Endothelial cell of umbilical vein (primary cell): ENCODE measurements around the gene SLC44A2. TPM values are rescaled to one million over a fixed set of nuclear protein-coding genes. Genes with fewer than 3 reads are reported as not detected.

ENCODE experiments used
- BruUV-seq: library from RNA; stranded (reverse); fragments of 400-500 nt; replicated peaks from 2 replicates; lab custom pipeline; 2021; lab: Mats Ljungman, UMichigan
- CTCF ChIA-PET: fragments of 300-600, 350-600 bp; sonication (Branson Sonifier 250); formaldehyde crosslinking; loops from one replicate; lab custom pipeline; 2021; ENCODE audit warnings: antibody characterized with exemption, inconsistent platforms; lab: Charles Lee
- POLR2A ChIA-PET: fragments of 300-600, 350-600 bp; sonication (Branson Sonifier 250); formaldehyde crosslinking; loops from one replicate; lab custom pipeline; 2021; ENCODE audit warnings: antibody characterized with exemption, inconsistent platforms; lab: Charles Lee
- DNase-seq: peaks from one replicate; pipeline ENCODE4 v3.0.0-alpha.2; 2011; ENCODE audit warnings: low read depth, low spot score
- FAIRE-seq: peaks from 2 replicates; lab custom pipeline; 2011; peaks lifted over from hg19 to GRCh38; lab: Jason Lieb, UNC
- H2AFZ ChIP-seq: 2 replicates; pipeline ENCODE4 v1.6.0; 2012; ENCODE audit warnings: low read depth, low read length, control low read depth, inconsistent platforms
- H3K27ac ChIP-seq: 2 replicates; pipeline ENCODE4 v1.5.1; 2011; ENCODE audit warnings: low read depth, mild to moderate bottlenecking, control low read depth, low read length, moderate library complexity; ENCODE audit not compliant: insufficient read depth
- H3K27me3 ChIP-seq, 2 experiments: 2 replicates each; pipeline versions ENCODE4 v1.6.0 to v1.6.1; 2011; ENCODE audit warnings: low read length in 2 of 2, mixed read lengths in 1 of 2; ENCODE audit not compliant: control insufficient read depth in 2 of 2, insufficient read depth in 2 of 2
- H3K36me3 ChIP-seq, 2 experiments: 2 replicates in 1 of 2; 3 replicates in 1 of 2; pipeline ENCODE4 v1.5.1; 2011; ENCODE audit warnings: low read length in 2 of 2, mild to moderate bottlenecking in 1 of 2, moderate library complexity in 1 of 2; ENCODE audit not compliant: control insufficient read depth in 2 of 2, insufficient read depth in 2 of 2; ENCODE audit errors: extremely low read depth in 1 of 2
- H3K4me1 ChIP-seq: 3 replicates; pipeline ENCODE4 v1.5.1; 2011; ENCODE audit warnings: mild to moderate bottlenecking, low read length; ENCODE audit not compliant: control insufficient read depth, insufficient read depth; ENCODE audit errors: extremely low read depth
- H3K4me2 ChIP-seq: 2 replicates; pipeline ENCODE4 v1.6.1; 2011; ENCODE audit warnings: low read length, control low read depth, mixed read lengths; ENCODE audit not compliant: insufficient read depth
- H3K4me3 ChIP-seq, 3 experiments: fragments of 200-600 bp in 1 of 3; sonication (generic), shearing (Covaris generic) in 1 of 3; replicated peaks in 1 of 3; 2 replicates each; pipeline ENCODE4 v1.5.1; 2011 to 2016; ENCODE audit warnings: control low read depth in 3 of 3, low read length in 3 of 3, mild to moderate bottlenecking in 2 of 3, inconsistent platforms in 1 of 3, low read depth in 1 of 3, moderate library complexity in 1 of 3; ENCODE audit not compliant: insufficient read depth in 1 of 3
- H3K79me2 ChIP-seq: 2 replicates; pipeline ENCODE4 v1.6.0; 2012; ENCODE audit warnings: low read length, inconsistent platforms; ENCODE audit not compliant: control insufficient read depth, insufficient read depth
- H3K9ac ChIP-seq: replicated peaks from 2 replicates; pipeline ENCODE3; 2011; ENCODE audit warnings: low read length, control low read depth; ENCODE audit not compliant: insufficient read depth; ENCODE audit errors: extremely low read depth
- H3K9me1 ChIP-seq: replicated peaks from 3 replicates; pipeline ENCODE4 v1.6.0; 2011; ENCODE audit warnings: mild to moderate bottlenecking, low read length; ENCODE audit not compliant: control insufficient read depth, insufficient read depth; ENCODE audit errors: extremely low read depth
- H3K9me3 ChIP-seq: replicated peaks from 2 replicates; pipeline ENCODE4 v1.5.1; 2012; ENCODE audit warnings: low read length, inconsistent platforms; ENCODE audit not compliant: control insufficient read depth, insufficient read depth
- H4K20me1 ChIP-seq: replicated peaks from 2 replicates; pipeline ENCODE3; 2011; ENCODE audit warnings: mild to moderate bottlenecking, low read length; ENCODE audit not compliant: control insufficient read depth, insufficient read depth; ENCODE audit errors: extremely low read depth
- CTCF ChIP-seq, 2 donors: IDR thresholded peaks; 1 replicate in 1 of 2; 2 replicates in 1 of 2; pipeline ENCODE4 v1.5.1; 2011; ENCODE audit warnings: low read length in 2 of 2, mild to moderate bottlenecking in 2 of 2, moderate library complexity in 2 of 2, control low read depth in 1 of 2, inconsistent platforms in 1 of 2, low read depth in 1 of 2; ENCODE audit not compliant: insufficient read depth in 1 of 2; ENCODE audit errors: extremely low read depth in 1 of 2
- EZH2 ChIP-seq: IDR thresholded peaks from 2 replicates; pipeline ENCODE4 v1.6.1; 2012; ENCODE audit warnings: borderline replicate concordance, low read depth, mild to moderate bottlenecking, moderate library complexity, low read length, inconsistent platforms; ENCODE audit not compliant: severe bottlenecking
- FOS ChIP-seq: IDR thresholded peaks from 2 replicates; pipeline ENCODE4 v1.6.1; 2011; ENCODE audit warnings: mild to moderate bottlenecking, low read length, moderate library complexity, borderline replicate concordance; ENCODE audit not compliant: insufficient read depth
- GATA2 ChIP-seq: IDR thresholded peaks from 2 replicates; pipeline ENCODE4 v1.7.0; 2011; ENCODE audit warnings: low read depth, mild to moderate bottlenecking, moderate library complexity, mixed read lengths, low read length; ENCODE audit not compliant: insufficient read length, insufficient read depth
- JUN ChIP-seq: IDR thresholded peaks from 2 replicates; pipeline ENCODE4 v1.6.1; 2011; ENCODE audit warnings: borderline replicate concordance, low read depth; ENCODE audit not compliant: insufficient read length, insufficient read depth
- MAX ChIP-seq: IDR thresholded peaks from 2 replicates; pipeline ENCODE4 v1.6.1; 2011; ENCODE audit not compliant: insufficient read depth, insufficient read length
- MYC ChIP-seq: IDR thresholded peaks from one replicate; pipeline ENCODE4 v1.6.1; 2011; ENCODE audit warnings: mild to moderate bottlenecking, low read depth, low read length
- POLR2A ChIP-seq: IDR thresholded peaks from 2 replicates; pipeline ENCODE4 v1.6.1; 2012; ENCODE audit warnings: low read depth, mild to moderate bottlenecking, control low read depth, low read length
- POLR2AphosphoS5 ChIP-seq: IDR thresholded peaks from 2 replicates; pipeline ENCODE4 v1.6.1; 2012; ENCODE audit warnings: low read depth, mild to moderate bottlenecking, control low read depth, low read length, moderate library complexity; ENCODE audit not compliant: insufficient read depth
- dilution Hi-C: fragments of 300-500 bp; cut with MboI; formaldehyde crosslinking; loops from one replicate; pipeline ENCODE4 v1.15.0; 2019; ENCODE audit warnings: low sequenced_read_pairs; ENCODE audit not compliant: extremely low pct_ligation_motif_present
- intact Hi-C: fragments of 100-400 bp; cut with micrococcal nuclease; formaldehyde crosslinking; loops from one replicate; pipeline ENCODE4 v1.10.0; 2022
- polyA plus RNA-seq, 4 experiments: library from polyadenylated mRNA; depleted of rRNA in 3 of 4; stranded (reverse) in 3 of 4; unstranded in 1 of 4; fragments of >200 nt; gene quantifications; 2 replicates each; pipeline versions ENCODE4 v1.2.1 to v1.2.3, GENCODE V29; 2011 to 2012; ENCODE audit warnings: missing spikeins in 1 of 4
- total RNA-seq: library from RNA; stranded (reverse); gene quantifications from 2 replicates; pipeline ENCODE4 v1.2.3, GENCODE V29; 2021

Gene SLC44A2
- total and polyA plus RNA-seq, 2 donors (not counting 3 experiments of a cell fraction or from before 2014, with no cell fraction given), result 97.7 to 130 TPM

- H3K4me3 ChIP-seq, result no peak overlapping the region
- intact Hi-C loops, result no loop called here
- H3K79me2 ChIP-seq, result no peaks in the 10 kb centered on the region
- DNase-seq (no peak), FAIRE-seq (no peak)
- BruUV-seq, result no TSS peak
- ChIA-PET CTCF (interaction anchor here (1.3 to 14.4 kb wide), 2 partner anchors 55 to 60 kb away, joined by 3 to 654 read pairs; no protein-coding TSS in a partner anchor), POLR2A (interaction anchor here (0.6 kb wide), 1 partner anchor 323 kb away, joined by 4 read pairs; no protein-coding TSS in a partner anchor)
- dilution Hi-C loops, result no loop called here
- H3K4me2 ChIP-seq, result no peak overlapping the region
- H3K27ac ChIP-seq, result no peak overlapping the region
- peaks cover 4% of the 10 kb centered on the region for H3K4me1 ChIP-seq
- H3K36me3 ChIP-seq, result peaks cover 0 to 24% of the 10 kb centered on the region in 2 experiments
- no peaks in the 10 kb centered on the region for H3K9me3 ChIP-seq
- TF ChIP-seq GATA2, result no peak
- no peak for TF ChIP-seq CTCF (IDR thresholded peaks at IDR 0.05; ENCODE audit: extremely low read depth in 1 of 2, insufficient read depth in 1 of 2, low read depth in 1 of 2, low read length in 2 of 2)
- no peak for TF ChIP-seq MYC
- TF ChIP-seq POLR2A, result no peak
- no peak for TF ChIP-seq JUN
- TF ChIP-seq MAX, result no peak
- no peak for TF ChIP-seq EZH2
- no peak for TF ChIP-seq FOS
- TF ChIP-seq POLR2AphosphoS5, result no peak
- H3K27me3 ChIP-seq, result no peaks in the 10 kb centered on the region
- no peak overlapping the region for H2AFZ ChIP-seq
- H4K20me1 ChIP-seq, result no peaks in the 10 kb centered on the region
- no peaks in the 10 kb centered on the region for H3K9me1 ChIP-seq
- no peak overlapping the region for H3K9ac ChIP-seq
Measured at GRCh38 chr19:10642473-10643171, 17.3 kb downstream of the SLC44A2 start.
